ENCODE data around the gene CAMTA1. TPM values are rescaled to one million over a fixed set of nuclear protein-coding genes. Genes with fewer than 3 reads are reported as not detected.

CAMTA1 gene
- total RNA-seq, 1 experiment from 2014 or later: 69.5 TPM

- H3K9me2 ChIP-seq (ENCODE audit: insufficient read depth): no peaks in the 10 kb centered on the region
- no peaks in the 10 kb centered on the region for H3K79me2 ChIP-seq (ENCODE audit: insufficient read depth, low read length)
- CTCF ChIA-PET: no interaction called here
- H3K27me3 ChIP-seq (ENCODE audit: insufficient read depth, low read length): no peaks in the 10 kb centered on the region
- no peak overlapping the region for H3K9ac ChIP-seq (ENCODE audit: low read length)
- H3K4me1 ChIP-seq (ENCODE audit: control insufficient read depth in 1 of 2, insufficient read depth in 2 of 2, low read length in 2 of 2): peaks cover 15 to 25% of the 10 kb centered on the region in 2 experiments; a peak in 3 of 4 replicates
- POLR2A ChIA-PET: no interaction called here
- H3K4me2 ChIP-seq (ENCODE audit: low read length): no peak overlapping the region
- RAD21 ChIA-PET (ENCODE audit: low non-redundant PET in 1 of 2, low total read pairs in 2 of 2, uncharacterized antibody in 2 of 2, unreplicated experiment in 2 of 2): no interaction called here
- intact Hi-C loops (cut with micrococcal nuclease): no loop called here
- DNase-seq (ENCODE audit: low read depth, low spot score) (no peak), ATAC-seq (no peak)
- no peaks in the 10 kb centered on the region for H4K20me1 ChIP-seq (ENCODE audit: insufficient read depth)
- TF ChIP-seq ZNF274 (IDR thresholded peaks at IDR 0.05; ENCODE audit: low read depth, low read length): no peak
- TF ChIP-seq EZH2phosphoT487 (IDR thresholded peaks at IDR 0.05; ENCODE audit: borderline replicate concordance): no peak
- no peak for TF ChIP-seq TCF7L2 (IDR thresholded peaks at IDR 0.05; ENCODE audit: borderline replicate concordance, extremely low read depth, insufficient read depth, insufficient read length)
- TF ChIP-seq RAD21 (IDR thresholded peaks at IDR 0.05; ENCODE audit: low read depth): no peak
- TF ChIP-seq ZFX (IDR thresholded peaks at IDR 0.05): no peak
- no peak for TF ChIP-seq REST (IDR thresholded peaks at IDR 0.05; ENCODE audit: low read depth)
- TF ChIP-seq POLR2A (IDR thresholded peaks at IDR 0.05; ENCODE audit: borderline replicate concordance, extremely low read depth, insufficient read depth, insufficient read length): no peak
- no peak for TF ChIP-seq SP1 (IDR thresholded peaks at IDR 0.05; ENCODE audit: low read depth)
- no peaks in the 10 kb centered on the region for H3K36me3 ChIP-seq (ENCODE audit: control insufficient read depth in 1 of 2, insufficient read depth in 2 of 2, low read length in 2 of 2)
- no peak overlapping the region for H3K4me3 ChIP-seq (replicated peaks in 1 of 2; ENCODE audit: low read depth in 1 of 2, low read length in 2 of 2)
- H2AFZ ChIP-seq (ENCODE audit: low read depth, low read length, poor library complexity, severe bottlenecking): no peak overlapping the region
- no peaks in the 10 kb centered on the region for H3K9me3 ChIP-seq (ENCODE audit: control insufficient read depth in 1 of 2, insufficient read depth in 1 of 2, low read depth in 1 of 2, low read length in 2 of 2)
- H3K27ac ChIP-seq (ENCODE audit: low read depth, low read length): no peak overlapping the region
- no TSS peak for BruUV-seq (replicated peaks)
Measured at GRCh38 chr1:6956488-6957159, 171.4 kb downstream of the CAMTA1 start.

Data from HCT116 (cell line).